Panc1 (cell line): ENCODE results near the gene APOA5. TPM values are rescaled to one million over a fixed set of nuclear protein-coding genes. Genes with fewer than 3 reads are reported as not detected.

Experiments used
- ATAC-seq: fragments of 200-7000 bp; cut with Tn5 transposase; 2 replicates; pipeline ENCODE4 v1.9.1; 2020; ENCODE audit warnings: mild to moderate bottlenecking, moderate library complexity
- BruUV-seq: library from RNA; stranded (reverse); fragments of 400-500 nt; replicated peaks from 2 replicates; lab custom pipeline; 2021; lab: Mats Ljungman, UMichigan
- CTCF ChIA-PET: fragments of 300-600 bp; sonication (Branson Sonifier 250); formaldehyde crosslinking; loops from one replicate; lab custom pipeline; 2022; ENCODE audit warnings: antibody characterized with exemption; lab: Charles Lee
- POLR2A ChIA-PET: fragments of 300-600 bp; sonication (Branson Sonifier 250); formaldehyde crosslinking; loops from one replicate; lab custom pipeline; 2022; ENCODE audit warnings: antibody characterized with exemption; lab: Charles Lee
- DNase-seq: peaks from one replicate; pipeline ENCODE4 v3.0.0-alpha.2; 2010; ENCODE audit warnings: low read depth, low spot score
- H3K27ac ChIP-seq: 2 replicates; pipeline ENCODE4 v1.5.1; 2011; ENCODE audit warnings: mild to moderate bottlenecking, low read length, inconsistent platforms
- H3K27me3 ChIP-seq: fragments of 200-500 bp; sonication (Bioruptor generic); 2 replicates; pipeline ENCODE4 v1.6.0; 2014; ENCODE audit warnings: low read length, inconsistent platforms; ENCODE audit not compliant: control insufficient read depth, insufficient read depth
- H3K36me3 ChIP-seq: fragments of 200-500 bp; sonication (Bioruptor generic); 2 replicates; pipeline ENCODE4 v1.5.1; 2014; ENCODE audit warnings: inconsistent platforms, mild to moderate bottlenecking, low read length, moderate library complexity; ENCODE audit not compliant: control insufficient read depth, insufficient read depth
- H3K4me1 ChIP-seq: 2 replicates; pipeline ENCODE4 v1.5.1; 2011; ENCODE audit warnings: inconsistent platforms, mild to moderate bottlenecking, low read length, moderate library complexity; ENCODE audit not compliant: control insufficient read depth, insufficient read depth
- H3K4me3 ChIP-seq, 2 experiments: 2 replicates each; pipeline ENCODE4 v1.5.1; 2011 to 2012; ENCODE audit warnings: low read depth in 2 of 2, low read length in 2 of 2, mild to moderate bottlenecking in 2 of 2, inconsistent platforms in 1 of 2, moderate library complexity in 1 of 2
- H3K9me3 ChIP-seq: fragments of 200-500 bp; sonication (Bioruptor generic); 2 replicates; pipeline ENCODE4 v1.5.1; 2014; ENCODE audit warnings: low read depth, mild to moderate bottlenecking, inconsistent platforms, low read length, moderate library complexity; ENCODE audit not compliant: control insufficient read depth, insufficient read depth
- CTCF ChIP-seq: fragments of 450-650 bp; IDR thresholded peaks from 2 replicates; pipeline ENCODE4 v1.5.1; 2017; ENCODE audit warnings: mild to moderate bottlenecking
- POLR2AphosphoS5 ChIP-seq: IDR thresholded peaks from 2 replicates; pipeline ENCODE4 v1.6.1; 2012; ENCODE audit warnings: mild to moderate bottlenecking, low read depth, low read length, moderate library complexity
- REST ChIP-seq, 2 experiments: IDR thresholded peaks; 2 replicates each; pipeline ENCODE4 v1.6.1; 2011 to 2012; ENCODE audit warnings: low read depth in 2 of 2, control low read depth in 1 of 2, low read length in 1 of 2, mild to moderate bottlenecking in 1 of 2, moderate library complexity in 1 of 2; ENCODE audit not compliant: insufficient read depth in 1 of 2
- SIN3A ChIP-seq: IDR thresholded peaks from 2 replicates; pipeline ENCODE4 v1.6.1; 2012; ENCODE audit warnings: low read depth, mild to moderate bottlenecking, low read length, moderate library complexity, borderline replicate concordance; ENCODE audit not compliant: insufficient read depth
- TCF7L2 ChIP-seq: IDR thresholded peaks from 2 replicates; pipeline ENCODE4 v1.6.1; 2011; ENCODE audit warnings: mild to moderate bottlenecking, low read depth, low read length, inconsistent platforms
- in situ Hi-C: cut with HindIII; loops from 2 replicates; pipeline ENCODE4 v1.10.0; 2016; ENCODE audit warnings: low sequenced_read_pairs, low pct_unique_long_range_greater_than_20kb
- intact Hi-C: fragments of 100-400 bp; cut with micrococcal nuclease; formaldehyde crosslinking; loops from one replicate; pipeline ENCODE4 v1.10.0; 2022; ENCODE audit not compliant: unreplicated experiment
- total RNA-seq: library from RNA; stranded (reverse); gene quantifications from one replicate; pipeline ENCODE4 v1.2.1, GENCODE V29; 2021; ENCODE audit not compliant: unreplicated experiment

Gene APOA5
- total RNA-seq, 1 experiment from 2014 or later = 0.39 TPM

GRCh38 chr11:116792869-116793771 is 1.4 kb upstream of the APOA5 start:
- H3K36me3 ChIP-seq = no peaks in the 10 kb centered on the region
- H3K9me3 ChIP-seq = no peaks in the 10 kb centered on the region
- H3K27ac ChIP-seq = no peak overlapping the region
- no peak for TF ChIP-seq SIN3A
- TF ChIP-seq TCF7L2 = no peak
- TF ChIP-seq REST (IDR thresholded peaks at IDR 0.05; ENCODE audit: insufficient read depth in 1 of 2, low read depth in 2 of 2, low read length in 1 of 2) = no peak
- no peak for TF ChIP-seq POLR2AphosphoS5
- no peak for TF ChIP-seq CTCF
- ChIA-PET CTCF (interaction anchor here (0.5 to 4.2 kb wide), 4 partner anchors 43 to 346 kb away, joined by 3 to 76 read pairs (median 4); partner anchors contain the start of gene APOA1), POLR2A (no interaction called here)
- H3K27me3 ChIP-seq = no peaks in the 10 kb centered on the region
- no peak for ATAC-seq
- no TSS peak for BruUV-seq
- peak; percentile 57 for DNase-seq
- no peak overlapping the region for H3K4me3 ChIP-seq
- intact Hi-C loops (loop anchor here (5.0 kb wide), 1 partner anchor 44 kb away; the partner anchor contains the start of gene APOA1), in situ Hi-C loops (no loop called here)
- peaks cover 5% of the 10 kb centered on the region; the same call in 1 of the 2 replicates for H3K4me1 ChIP-seq

- Histone ChIP-seq H3K27ac (no peak overlapping the region), H3K4me3 (no peak overlapping the region), H3K4me1 (peaks cover 5% of the 10 kb centered on the region; the same call in 1 of the 2 replicates), H3K9me3 (no peaks in the 10 kb centered on the region), H3K27me3 (no peaks in the 10 kb centered on the region), H3K36me3 (peaks cover 1% of the 10 kb centered on the region; the same call in 1 of the 2 replicates)
- ChIA-PET POLR2A (no interaction called here), CTCF (interaction anchor here (0.6 to 4.2 kb wide), 3 partner anchors 44 to 346 kb away, joined by 3 to 76 read pairs (median 7); partner anchors contain the start of gene APOA1)
- no TSS peak for BruUV-seq
- intact Hi-C loops (loop anchor here (5.0 kb wide), 1 partner anchor 45 kb away; the partner anchor contains the start of gene APOA1), in situ Hi-C loops (no loop called here)
- ATAC-seq (no peak), DNase-seq (no peak)
- TF ChIP-seq REST (IDR thresholded peaks at IDR 0.05; ENCODE audit: insufficient read depth in 1 of 2, low read depth in 2 of 2, low read length in 1 of 2) (no peak), TCF7L2 (no peak), POLR2AphosphoS5 (no peak), SIN3A (no peak), CTCF (no peak)
Observed at GRCh38 chr11:116792144-116792868, 627 bp upstream of the APOA5 start.
